Measurements from ENCODE around the gene HPS3. TPM values are rescaled to one million over a fixed set of nuclear protein-coding genes. Genes with fewer than 3 reads are reported as not detected.
"Not testable (repeated sequence)": the region's sequence is repeated elsewhere in the genome, so short reads cannot be mapped to it uniquely, and the experiment has no call there.

Gene HPS3, protein sequence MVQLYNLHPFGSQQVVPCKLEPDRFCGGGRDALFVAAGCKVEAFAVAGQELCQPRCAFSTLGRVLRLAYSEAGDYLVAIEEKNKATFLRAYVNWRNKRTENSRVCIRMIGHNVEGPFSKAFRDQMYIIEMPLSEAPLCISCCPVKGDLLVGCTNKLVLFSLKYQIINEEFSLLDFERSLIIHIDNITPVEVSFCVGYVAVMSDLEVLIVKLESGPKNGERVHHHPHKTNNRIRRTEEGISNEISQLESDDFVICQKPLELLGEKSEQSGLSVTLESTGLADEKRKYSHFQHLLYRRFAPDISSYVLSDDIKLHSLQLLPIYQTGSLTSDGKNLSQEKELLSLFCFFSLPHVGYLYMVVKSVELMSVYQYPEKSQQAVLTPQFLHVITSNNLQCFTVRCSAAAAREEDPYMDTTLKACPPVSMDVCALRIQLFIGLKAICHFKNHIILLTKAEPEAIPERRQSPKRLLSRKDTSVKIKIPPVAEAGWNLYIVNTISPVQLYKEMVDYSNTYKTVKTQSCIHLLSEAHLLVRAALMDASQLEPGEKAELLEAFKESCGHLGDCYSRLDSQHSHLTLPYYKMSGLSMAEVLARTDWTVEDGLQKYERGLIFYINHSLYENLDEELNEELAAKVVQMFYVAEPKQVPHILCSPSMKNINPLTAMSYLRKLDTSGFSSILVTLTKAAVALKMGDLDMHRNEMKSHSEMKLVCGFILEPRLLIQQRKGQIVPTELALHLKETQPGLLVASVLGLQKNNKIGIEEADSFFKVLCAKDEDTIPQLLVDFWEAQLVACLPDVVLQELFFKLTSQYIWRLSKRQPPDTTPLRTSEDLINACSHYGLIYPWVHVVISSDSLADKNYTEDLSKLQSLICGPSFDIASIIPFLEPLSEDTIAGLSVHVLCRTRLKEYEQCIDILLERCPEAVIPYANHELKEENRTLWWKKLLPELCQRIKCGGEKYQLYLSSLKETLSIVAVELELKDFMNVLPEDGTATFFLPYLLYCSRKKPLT
- total RNA-seq: 10 to 100 TPM; 22.3 to 23.2 TPM

DNA sequence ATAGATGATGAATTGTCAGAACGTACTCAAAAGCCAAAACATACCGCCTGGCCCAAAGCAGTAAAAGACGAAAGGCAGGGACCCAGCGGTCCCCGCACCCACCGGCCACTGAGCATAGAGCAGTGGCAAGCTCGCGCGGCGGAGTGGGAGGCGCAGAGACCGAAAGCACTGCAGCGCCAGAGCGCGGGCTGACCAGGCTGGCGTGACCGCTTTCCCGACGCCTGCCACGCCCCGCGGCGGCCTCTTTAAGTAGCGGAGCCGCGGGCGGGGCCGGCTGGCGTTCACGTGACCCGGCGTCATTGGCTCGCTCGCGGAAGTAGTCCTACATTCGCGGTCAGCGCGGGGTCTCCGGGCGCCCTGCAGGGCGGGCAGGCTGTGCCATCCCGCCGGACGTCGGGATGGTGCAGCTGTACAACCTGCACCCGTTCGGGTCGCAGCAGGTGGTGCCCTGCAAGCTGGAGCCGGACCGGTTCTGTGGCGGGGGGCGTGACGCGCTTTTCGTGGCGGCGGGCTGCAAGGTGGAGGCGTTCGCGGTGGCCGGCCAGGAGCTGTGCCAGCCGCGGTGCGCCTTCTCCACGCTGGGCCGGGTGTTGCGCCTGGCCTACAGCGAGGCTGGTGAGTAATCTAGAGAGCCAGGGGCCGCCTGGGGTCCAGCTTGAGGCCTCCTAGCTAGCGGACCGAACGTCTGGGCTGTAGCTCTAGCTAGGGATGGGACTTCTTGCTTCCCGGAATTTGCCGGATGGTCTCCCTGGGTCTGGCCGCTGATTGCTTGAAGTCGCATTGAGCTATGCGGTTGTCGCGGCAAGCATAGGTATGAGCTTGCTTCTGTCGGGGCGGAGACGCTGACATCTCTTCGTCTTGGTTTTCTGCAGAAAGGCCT, at the start of gene HPS3:
HPS3 (plus strand) TSS at position 313 of the 880 bp plus-strand sequence; CDS start at position 399, 86 bp downstream.
- peak; percentile 94 to 95 for ATAC-seq
- Mint-ChIP-seq H3K36me3 (peaks cover 20 to 22% of the 10 kb centered on the region in 2 donors), H3K27ac (peak within 1 kb of the TSS; percentile 83 to 85), H3K9me3 (no peaks in the 10 kb centered on the region)
- DNase-seq (ENCODE audit: low spot score in 2 of 2): peak; percentile 82 to 90

DNA sequence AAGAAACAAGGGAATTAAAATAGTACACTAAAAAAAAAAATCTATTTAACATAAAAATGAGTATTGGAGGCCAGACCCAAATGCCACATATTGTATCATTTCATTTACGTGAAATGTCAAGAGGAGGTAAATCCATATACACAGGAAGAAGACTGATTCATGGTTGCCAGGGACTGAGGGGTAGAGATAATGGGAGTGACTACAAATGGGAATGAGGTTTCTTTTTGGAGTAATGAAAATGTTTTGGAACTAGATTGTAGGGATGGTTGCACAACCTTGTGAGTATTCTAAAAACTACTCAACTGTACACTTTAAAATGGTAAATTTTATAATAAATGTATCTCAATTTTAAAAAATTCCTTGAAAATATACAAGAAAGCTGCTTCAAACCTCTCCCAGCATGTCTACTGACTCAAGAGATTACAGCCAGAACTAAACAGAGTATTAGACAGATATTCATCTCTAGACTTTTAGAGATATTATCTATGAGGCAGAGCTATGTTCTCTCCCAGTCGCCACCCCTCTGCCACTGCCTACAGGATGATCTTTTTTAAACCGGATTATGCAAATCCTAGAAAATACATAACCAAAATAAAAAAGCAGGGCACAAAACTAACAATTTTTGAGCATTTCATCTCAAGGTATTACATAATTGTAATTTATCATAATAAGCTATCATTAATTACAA, 49.3 kb upstream of the HPS3 start:
- no peak overlapping the region for H3K27ac Mint-ChIP-seq

DNA sequence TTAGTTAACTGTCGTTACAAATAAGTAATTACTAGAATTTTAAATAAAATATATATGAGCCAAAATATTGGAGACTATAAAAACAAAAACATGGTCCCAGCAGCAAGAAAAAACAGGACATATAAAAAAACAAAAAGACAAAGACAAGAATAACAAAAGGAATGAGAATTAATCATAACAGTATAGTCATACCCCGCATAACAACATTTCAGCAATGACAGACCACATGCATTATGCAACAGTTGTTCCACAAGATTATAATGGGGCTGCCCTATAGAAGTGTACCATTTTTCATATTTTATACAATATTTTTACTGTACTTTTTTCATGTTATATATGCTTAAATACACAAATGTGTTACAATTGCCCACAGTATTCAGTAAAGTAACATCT, 48.7 kb upstream of the HPS3 start:
- H3K9me3 Mint-ChIP-seq: no peaks in the 10 kb centered on the region
- no peak overlapping the region for H3K27ac Mint-ChIP-seq
- peaks cover 8 to 13% of the 10 kb centered on the region in 2 donors for H3K36me3 Mint-ChIP-seq
- ATAC-seq: peak in 1 of 2 donors; percentile 71
- DNase-seq (ENCODE audit: low spot score in 2 of 2): no peak

More for the DNA sequence above, 49.3 kb upstream of the HPS3 start:
- no peak for ATAC-seq
- no peak for DNase-seq (ENCODE audit: low spot score in 2 of 2)
- Mint-ChIP-seq H3K36me3 (peaks cover 5 to 13% of the 10 kb centered on the region in 2 donors), H3K9me3 (no peaks in the 10 kb centered on the region)

DNA sequence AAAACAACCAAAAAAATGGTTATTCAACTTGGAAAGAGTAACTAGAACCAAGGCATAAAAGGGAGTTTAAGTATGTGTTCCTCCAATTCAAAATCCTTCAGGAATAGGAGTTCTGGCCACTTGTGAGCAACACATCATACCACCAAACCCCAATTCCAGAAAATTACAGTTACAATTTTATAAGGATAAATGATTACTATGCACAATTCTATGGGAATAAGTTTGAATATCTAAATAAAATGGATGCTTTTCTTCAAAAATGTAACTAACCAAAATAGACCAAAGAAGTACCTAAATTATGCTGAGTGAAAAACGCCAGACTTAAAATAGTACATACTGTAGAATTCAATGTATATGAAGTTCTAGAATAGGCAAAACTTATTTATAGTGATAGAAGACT, 47.7 kb upstream of the HPS3 start:
- no peak for ATAC-seq
- Mint-ChIP-seq H3K27ac (no peak overlapping the region), H3K9me3 (peaks cover 0 to 3% of the 10 kb centered on the region in 2 donors)

DNA sequence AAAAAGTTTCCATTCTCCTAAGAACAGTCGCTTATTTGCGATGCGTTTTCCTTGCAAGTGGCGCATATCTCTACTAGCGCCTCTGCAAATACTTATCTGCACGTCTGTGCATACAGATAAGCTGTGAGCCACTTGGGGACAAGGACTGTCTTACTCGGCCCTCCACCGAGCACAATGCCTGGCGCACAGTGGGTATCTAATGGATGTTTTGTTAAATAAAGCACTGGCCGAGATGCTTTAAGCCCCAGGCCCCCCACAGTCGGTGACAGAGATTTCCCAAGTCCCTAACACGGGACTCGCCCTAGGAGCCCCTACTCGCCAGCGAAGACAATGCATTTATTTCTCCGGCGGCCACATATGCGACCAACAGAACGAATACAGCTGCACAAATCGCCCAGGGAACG, 43.6 kb upstream of the HPS3 start:
- H3K36me3 Mint-ChIP-seq: peaks cover 18 to 20% of the 10 kb centered on the region in 2 donors
- peak in 1 of 2 donors; percentile 22 for DNase-seq (ENCODE audit: low spot score in 2 of 2)
- H3K27ac Mint-ChIP-seq: peak overlapping the region; percentile 22 to 84
- peaks cover 0 to 4% of the 10 kb centered on the region in 2 donors for H3K9me3 Mint-ChIP-seq
- ATAC-seq: peak; percentile 42 to 49

More for the DNA sequence above, 47.7 kb upstream of the HPS3 start:
- peaks cover 13 to 17% of the 10 kb centered on the region in 2 donors for H3K36me3 Mint-ChIP-seq
- DNase-seq (ENCODE audit: low spot score in 2 of 2): no peak

DNA sequence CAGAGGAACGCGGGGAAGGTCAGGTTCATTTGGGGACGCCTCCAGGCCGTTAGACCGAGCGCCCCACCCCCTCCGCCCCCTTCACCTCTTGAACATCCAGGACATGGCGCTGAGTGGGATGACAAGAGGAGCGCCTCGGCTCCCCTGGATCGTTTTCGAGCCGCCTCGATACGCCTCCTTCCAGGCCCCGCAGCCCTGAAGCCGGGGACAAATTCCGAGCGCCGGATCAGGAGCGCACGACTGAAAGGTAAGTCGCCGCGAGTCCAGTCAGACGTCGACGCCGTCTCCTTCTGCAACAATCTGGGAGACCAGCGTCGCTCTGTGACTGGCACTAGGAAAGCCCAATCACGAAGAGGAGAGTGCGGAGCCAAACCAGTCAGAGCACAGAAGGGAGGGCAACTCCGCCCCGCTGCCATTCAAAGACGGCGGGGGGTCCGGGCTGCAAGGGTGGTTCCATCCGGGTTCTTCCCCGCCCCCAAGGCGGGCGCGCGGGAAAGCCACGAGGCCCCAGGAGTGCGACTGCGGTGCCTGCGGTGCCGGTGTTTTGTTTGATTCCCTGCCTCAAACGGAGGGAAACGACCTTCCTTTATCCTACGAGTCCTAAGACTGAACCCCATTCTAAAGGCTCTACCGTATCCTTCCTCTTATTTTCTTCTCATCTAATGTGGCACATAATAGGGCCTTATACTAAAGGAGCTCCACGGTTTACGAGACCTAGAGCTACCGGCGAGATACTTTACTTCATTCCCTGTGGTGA, 43.0 kb upstream of the HPS3 start, which contains the start of gene HLTF:
HLTF (minus strand) TSS at position 302 of the 757 bp plus-strand sequence; CDS start at position 105, 197 bp downstream.
- peak within 1 kb of the TSS; percentile 22 to 84 for H3K27ac Mint-ChIP-seq
- peaks cover 18 to 20% of the 10 kb centered on the region in 2 donors for H3K36me3 Mint-ChIP-seq
- H3K9me3 Mint-ChIP-seq: peaks cover 0 to 4% of the 10 kb centered on the region in 2 donors
- DNase-seq (ENCODE audit: low spot score in 2 of 2): peak; percentile 87 to 90
- ATAC-seq: peak; percentile 99

DNA sequence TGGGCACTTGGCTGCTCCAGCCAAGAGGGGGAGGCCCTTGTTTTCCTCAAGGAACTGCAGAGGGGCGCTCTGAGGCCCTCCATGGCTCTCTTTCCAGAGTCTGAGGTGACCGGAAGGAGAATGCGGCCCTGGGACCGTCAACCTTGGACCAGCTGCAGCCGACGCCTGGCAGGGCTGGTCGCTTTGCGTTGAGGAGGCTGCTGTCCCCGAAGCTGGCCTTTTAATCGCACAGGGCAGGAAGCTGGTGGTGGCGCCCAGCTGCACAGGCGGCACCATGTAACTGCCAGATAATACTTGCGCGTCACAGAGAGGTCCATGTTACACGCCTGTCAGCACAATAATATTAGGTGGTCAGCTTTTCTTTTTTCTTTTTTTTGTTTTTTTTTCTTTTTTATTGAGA, 42.2 kb upstream of the HPS3 start:
- Mint-ChIP-seq H3K27ac (peak overlapping the region in 1 of 2 donors; percentile 84), H3K9me3 (peaks cover 0 to 4% of the 10 kb centered on the region in 2 donors), H3K36me3 (peaks cover 14 to 20% of the 10 kb centered on the region in 2 donors)
- ATAC-seq (no peak), DNase-seq (ENCODE audit: low spot score in 2 of 2) (no peak)

DNA sequence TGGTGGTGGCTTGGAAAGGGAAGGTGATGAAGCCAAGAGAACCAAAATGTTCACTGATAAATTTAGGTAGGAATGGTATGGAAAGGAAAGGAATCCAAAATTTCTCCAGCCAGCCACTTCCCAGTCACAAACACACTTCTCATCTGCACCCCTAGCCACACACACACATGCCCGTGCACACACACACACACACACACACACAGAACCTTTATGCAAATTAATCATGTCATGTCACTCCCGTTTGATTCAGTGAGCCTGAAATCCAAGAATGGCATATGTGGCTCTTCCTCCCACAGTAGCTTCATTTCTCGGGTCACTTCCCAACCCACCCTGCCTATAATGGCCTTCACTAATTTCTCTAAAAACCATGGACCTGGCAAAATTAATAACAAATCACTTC, 40.0 kb upstream of the HPS3 start:
- no peak overlapping the region for H3K27ac Mint-ChIP-seq
- ATAC-seq: no peak
- DNase-seq (ENCODE audit: low spot score in 2 of 2): no peak
- H3K9me3 Mint-ChIP-seq: peaks cover 0 to 4% of the 10 kb centered on the region in 2 donors
- H3K36me3 Mint-ChIP-seq: peaks cover 12 to 14% of the 10 kb centered on the region in 2 donors

DNA sequence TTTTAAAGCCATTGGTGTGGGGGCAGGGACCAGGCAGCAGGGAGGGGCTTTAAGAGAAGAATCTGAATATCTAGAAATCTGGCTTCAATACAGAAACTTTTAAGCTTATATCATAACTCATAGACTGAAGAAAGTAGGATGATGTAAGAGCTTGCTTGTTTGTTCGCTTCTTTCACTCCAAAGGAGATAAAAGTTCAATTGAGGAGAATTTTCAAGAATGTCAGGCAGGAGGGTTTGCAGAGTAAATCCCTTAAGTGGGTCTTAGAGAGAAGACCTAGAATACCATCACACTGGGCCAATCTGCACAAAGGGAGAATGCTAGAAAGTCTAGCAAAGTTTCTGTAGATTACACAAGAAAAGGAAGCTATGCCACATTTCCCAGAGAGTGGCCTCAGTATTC, 39.0 kb upstream of the HPS3 start:
- H3K27ac Mint-ChIP-seq: no peak overlapping the region
- no peak for DNase-seq (ENCODE audit: low spot score in 2 of 2)
- ATAC-seq: no peak
- peaks cover 0 to 4% of the 10 kb centered on the region in 2 donors for H3K9me3 Mint-ChIP-seq
- peaks cover 6 to 12% of the 10 kb centered on the region in 2 donors for H3K36me3 Mint-ChIP-seq

DNA sequence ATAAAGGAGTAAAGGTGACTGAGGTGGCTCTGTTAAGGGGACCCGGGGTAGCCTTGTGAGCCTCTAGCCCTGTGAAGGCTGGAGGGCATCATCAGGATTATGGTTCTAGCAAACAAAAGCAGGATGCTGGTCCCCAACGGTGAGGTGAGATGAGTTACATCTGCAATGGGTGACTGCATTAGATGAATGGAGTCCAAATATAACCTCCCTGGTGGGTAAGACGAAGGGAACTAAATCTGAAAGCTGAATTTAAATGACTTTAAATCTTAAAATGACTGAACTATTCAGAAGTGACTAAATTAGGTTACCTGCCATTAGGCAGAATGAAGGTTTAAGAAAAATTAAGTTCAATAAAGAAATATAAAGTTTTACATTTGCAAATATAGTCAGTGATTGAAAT, 38.5 kb upstream of the HPS3 start:
- DNase-seq (ENCODE audit: low spot score in 2 of 2): no peak
- Mint-ChIP-seq H3K36me3 (peaks cover 6 to 8% of the 10 kb centered on the region in 2 donors), H3K27ac (no peak overlapping the region), H3K9me3 (peaks cover 0 to 4% of the 10 kb centered on the region in 2 donors)
- ATAC-seq: no peak

DNA sequence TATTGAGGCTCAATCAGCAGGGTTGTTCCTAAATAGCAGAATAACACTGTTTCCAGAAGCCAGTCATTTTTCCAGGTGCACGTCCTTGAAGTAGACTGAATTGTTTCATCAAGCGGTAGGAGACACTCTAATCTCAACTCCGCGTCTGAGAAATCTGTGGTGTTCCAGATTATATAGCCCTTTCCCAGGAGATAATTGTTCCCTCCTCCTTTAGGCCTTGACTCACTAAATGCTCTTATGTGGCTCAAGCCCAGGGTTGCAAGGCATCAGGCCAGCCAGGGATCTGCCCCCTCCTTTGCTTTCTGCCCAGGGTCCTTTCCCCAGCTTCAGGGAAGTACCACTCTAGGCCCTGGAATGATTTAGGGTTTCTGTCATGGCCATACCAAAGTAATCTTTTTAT, 37.5 kb upstream of the HPS3 start:
- no peaks in the 10 kb centered on the region for H3K9me3 Mint-ChIP-seq
- H3K36me3 Mint-ChIP-seq: peaks cover under 1 to 2% of the 10 kb centered on the region in 2 donors

DNA sequence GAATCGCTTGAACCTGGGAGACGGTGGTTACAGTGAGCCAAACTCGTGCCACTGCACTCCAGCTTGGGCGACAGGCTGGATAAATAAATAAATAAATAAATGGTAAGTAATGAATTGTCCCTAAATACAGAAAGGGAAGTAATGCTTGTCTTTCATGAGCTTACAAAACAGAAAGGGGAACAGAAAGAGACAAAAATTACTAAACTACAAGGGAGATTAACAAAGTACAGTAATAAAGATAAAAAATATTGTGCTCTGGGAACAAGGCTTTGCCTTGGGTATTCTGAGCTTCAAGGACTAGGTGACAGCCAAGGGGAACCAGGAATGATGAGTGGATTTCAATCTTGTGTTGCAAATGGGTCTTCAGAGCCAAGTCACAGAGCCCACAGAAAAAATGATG, 34.0 kb upstream of the HPS3 start:
- Mint-ChIP-seq H3K9me3 (no peaks in the 10 kb centered on the region), H3K27ac (no peak overlapping the region), H3K36me3 (no peaks in the 10 kb centered on the region)
- ATAC-seq: no peak
- no peak for DNase-seq (ENCODE audit: low spot score in 2 of 2)

More for the DNA sequence above, 37.5 kb upstream of the HPS3 start:
- no peak overlapping the region for H3K27ac Mint-ChIP-seq
- ATAC-seq (no peak), DNase-seq (ENCODE audit: low spot score in 2 of 2) (no peak)

DNA sequence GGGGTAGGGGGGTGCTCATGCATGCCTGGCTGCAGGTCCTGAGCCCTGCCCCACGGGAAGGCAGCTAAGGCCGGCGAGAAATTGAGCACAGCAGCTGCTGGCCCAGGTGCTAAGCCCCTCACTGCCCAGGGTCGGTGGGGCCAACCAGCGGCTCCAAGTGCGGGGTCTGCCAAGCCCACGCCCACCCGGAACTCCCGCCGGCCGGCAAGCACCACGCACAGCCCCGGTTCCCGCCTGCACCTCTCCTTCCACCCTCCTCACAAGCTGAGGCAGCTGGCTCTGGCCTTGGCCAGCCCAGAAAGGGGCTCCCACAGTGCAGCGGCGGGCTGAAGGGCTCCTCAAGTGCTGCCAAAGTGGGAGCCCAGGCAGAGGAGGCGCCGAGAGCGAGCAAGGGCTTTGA, 31.5 kb upstream of the HPS3 start:
- not testable (repeated sequence) for ATAC-seq; H3K9me3 Mint-ChIP-seq; DNase-seq (ENCODE audit: low spot score in 2 of 2); H3K36me3 Mint-ChIP-seq; H3K27ac Mint-ChIP-seq

DNA sequence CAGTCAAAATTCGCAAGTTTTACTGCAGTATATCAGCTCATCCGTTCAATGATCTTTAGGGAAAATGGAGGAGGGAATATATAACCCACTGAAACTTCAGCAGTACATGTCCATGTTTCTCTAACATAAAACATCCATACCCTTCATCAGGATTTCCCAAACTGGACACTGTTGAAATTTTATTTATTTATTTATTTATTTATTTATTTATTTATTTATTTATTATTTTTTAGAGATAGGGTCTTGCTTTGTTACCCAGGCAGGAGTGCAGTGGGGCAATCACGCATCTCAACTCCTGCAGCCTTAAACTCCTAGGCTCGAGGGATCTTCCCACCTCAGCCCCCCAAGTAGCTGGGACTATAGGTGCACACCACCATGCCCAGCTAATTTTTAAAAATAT, 28.3 kb upstream of the HPS3 start:
- no peaks in the 10 kb centered on the region for H3K36me3 Mint-ChIP-seq
- no peaks in the 10 kb centered on the region for H3K9me3 Mint-ChIP-seq
- ATAC-seq (no peak), DNase-seq (ENCODE audit: low spot score in 2 of 2) (no peak)
- no peak overlapping the region for H3K27ac Mint-ChIP-seq

DNA sequence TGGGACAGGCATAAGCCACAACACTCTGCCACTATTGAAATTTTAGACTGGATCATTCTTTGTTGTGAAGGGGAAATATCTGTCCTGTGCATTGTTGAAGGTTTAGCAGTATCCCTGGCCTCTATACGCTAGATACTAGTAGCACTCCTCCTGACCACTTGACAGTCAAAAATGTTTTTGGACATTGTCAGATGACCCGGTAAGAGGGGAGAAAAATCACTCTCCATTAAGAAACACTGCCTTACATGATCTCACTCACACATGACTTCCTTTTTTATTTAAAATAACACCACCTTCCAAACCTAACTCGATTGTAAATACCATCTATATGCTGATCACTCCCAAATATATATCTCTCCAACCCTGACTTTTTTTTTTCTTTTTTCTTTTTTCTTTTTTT, 27.8 kb upstream of the HPS3 start:
- no peaks in the 10 kb centered on the region for H3K36me3 Mint-ChIP-seq
- ATAC-seq: no peak
- no peak for DNase-seq (ENCODE audit: low spot score in 2 of 2)
- no peak overlapping the region for H3K27ac Mint-ChIP-seq
- H3K9me3 Mint-ChIP-seq: no peaks in the 10 kb centered on the region

Measured in activated naive CD4-positive, alpha-beta T cell treated with anti-CD3 and anti-CD28 coated beads, Interleukin-2, amount 50 U/mL, for 72 hours (primary cell).